ENCODE measurements around the gene DNM2.

Gene DNM2

GRCh38 chr19:10862561-10863106 is 144.8 kb downstream of the DNM2 start:
- Histone ChIP-seq H4K20me1 (ENCODE audit: control insufficient read depth, insufficient read depth, low read depth, low read length) (no peaks in the 10 kb centered on the region), H3K27me3 (ENCODE audit: control insufficient read depth, low read length) (no peaks in the 10 kb centered on the region), H3F3A (ENCODE audit: control insufficient read depth, insufficient read depth) (no peaks in the 10 kb centered on the region), H3K9me2 (replicated peaks; ENCODE audit: control insufficient read depth, low read length) (no peaks in the 10 kb centered on the region), H3K4me2 (ENCODE audit: low read length) (no peak overlapping the region), H3K4me1 (ENCODE audit: control insufficient read depth, low read length) (peaks cover 23% of the 10 kb centered on the region), H3K79me2 (ENCODE audit: control insufficient read depth, low read length) (no peaks in the 10 kb centered on the region), H3K9me3 (ENCODE audit: control insufficient read depth, insufficient read depth, low read length) (no peaks in the 10 kb centered on the region), H3K4me3 (ENCODE audit: low read length) (no peak overlapping the region), H3K27ac (ENCODE audit: low read depth, low read length) (no peak overlapping the region), H3K36me3 (ENCODE audit: control insufficient read depth, low read length) (no peaks in the 10 kb centered on the region)
- TF ChIP-seq CTCF (IDR thresholded peaks at IDR 0.05; ENCODE audit: low read depth, low read length, poor library complexity, severe bottlenecking) (no peak), EZH2phosphoT487 (IDR thresholded peaks at IDR 0.05; ENCODE audit: borderline replicate concordance, low read length) (no peak)

- Histone ChIP-seq H3K9me3 (ENCODE audit: control insufficient read depth, insufficient read depth, low read length) (no peaks in the 10 kb centered on the region), H3K27me3 (ENCODE audit: control insufficient read depth, low read length) (no peaks in the 10 kb centered on the region), H3F3A (ENCODE audit: control insufficient read depth, insufficient read depth) (peaks cover 2% of the 10 kb centered on the region), H3K36me3 (ENCODE audit: control insufficient read depth, low read length) (no peaks in the 10 kb centered on the region), H3K4me3 (ENCODE audit: low read length) (no peak overlapping the region), H3K27ac (ENCODE audit: low read depth, low read length) (no peak overlapping the region), H3K4me1 (ENCODE audit: control insufficient read depth, low read length) (peaks cover 29% of the 10 kb centered on the region), H3K9me2 (replicated peaks; ENCODE audit: control insufficient read depth, low read length) (no peaks in the 10 kb centered on the region), H3K79me2 (ENCODE audit: control insufficient read depth, low read length) (no peaks in the 10 kb centered on the region), H4K20me1 (ENCODE audit: control insufficient read depth, insufficient read depth, low read depth, low read length) (no peaks in the 10 kb centered on the region), H3K4me2 (ENCODE audit: low read length) (no peak overlapping the region)
- TF ChIP-seq CTCF (IDR thresholded peaks at IDR 0.05; ENCODE audit: low read depth, low read length, poor library complexity, severe bottlenecking) (no peak), EZH2phosphoT487 (IDR thresholded peaks at IDR 0.05; ENCODE audit: borderline replicate concordance, low read length) (no peak)
Observed at GRCh38 chr19:10863107-10863717, 145.3 kb downstream of the DNM2 start.

DNA sequence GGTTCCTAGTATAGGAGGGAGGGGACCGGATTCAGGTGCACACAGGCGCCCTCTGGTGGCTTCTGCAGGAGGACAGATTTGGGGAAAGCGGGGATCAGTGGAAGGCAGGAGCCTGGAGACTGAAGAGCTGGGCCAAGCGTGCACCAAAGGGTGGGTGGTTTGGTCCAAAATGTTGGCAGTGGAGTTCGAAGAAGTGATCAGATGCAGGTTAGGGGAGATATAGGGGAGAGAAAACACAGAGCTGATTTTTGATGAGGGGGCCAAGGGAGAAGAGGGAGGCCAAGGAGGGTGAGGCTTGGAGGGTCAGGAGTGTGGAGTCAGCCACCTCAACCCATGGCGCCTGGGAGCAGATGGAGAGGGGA is 146.6 kb downstream of the DNM2 start:
- Histone ChIP-seq H3K4me1 (ENCODE audit: control insufficient read depth, low read length) (peaks cover 39% of the 10 kb centered on the region), H3K27ac (ENCODE audit: low read depth, low read length) (no peak overlapping the region), H3F3A (ENCODE audit: control insufficient read depth, insufficient read depth) (peaks cover 8% of the 10 kb centered on the region), H3K9me2 (replicated peaks; ENCODE audit: control insufficient read depth, low read length) (no peaks in the 10 kb centered on the region), H3K4me3 (ENCODE audit: low read length) (peak overlapping the region; percentile 39), H3K27me3 (ENCODE audit: control insufficient read depth, low read length) (no peaks in the 10 kb centered on the region), H3K4me2 (ENCODE audit: low read length) (peak overlapping the region; percentile 63), H3K36me3 (ENCODE audit: control insufficient read depth, low read length) (no peaks in the 10 kb centered on the region), H4K20me1 (ENCODE audit: control insufficient read depth, insufficient read depth, low read depth, low read length) (no peaks in the 10 kb centered on the region), H3K9me3 (ENCODE audit: control insufficient read depth, insufficient read depth, low read length) (no peaks in the 10 kb centered on the region), H3K79me2 (ENCODE audit: control insufficient read depth, low read length) (peaks cover 2% of the 10 kb centered on the region; the same call in 1 of the 2 replicates)
- no peak for TF ChIP-seq EZH2phosphoT487 (IDR thresholded peaks at IDR 0.05; ENCODE audit: borderline replicate concordance, low read length)
- peak; percentile 96 for TF ChIP-seq CTCF (IDR thresholded peaks at IDR 0.05; ENCODE audit: low read depth, low read length, poor library complexity, severe bottlenecking)
